HUES48 (cell line): ENCODE data around the gene LCOR.

ENCODE experiments used
- H3K27ac ChIP-seq: one replicate; pipeline ENCODE4 v1.7.0; 2013; ENCODE audit warnings: low read depth, low read length, inconsistent platforms
- H3K27me3 ChIP-seq: 2 replicates; pipeline ENCODE4 v1.6.1; 2013; ENCODE audit warnings: mild to moderate bottlenecking, low read length; ENCODE audit not compliant: control insufficient read depth, insufficient read depth
- H3K36me3 ChIP-seq: 2 replicates; pipeline ENCODE4 v1.6.1; 2013; ENCODE audit warnings: low read length; ENCODE audit not compliant: control insufficient read depth, insufficient read depth
- H3K4me1 ChIP-seq: 2 replicates; pipeline ENCODE4 v1.6.1; 2013; ENCODE audit warnings: mild to moderate bottlenecking, low read length; ENCODE audit not compliant: control insufficient read depth, insufficient read depth
- H3K4me3 ChIP-seq: 2 replicates; pipeline ENCODE4 v1.5.1; 2013; ENCODE audit warnings: mild to moderate bottlenecking, low read depth, low read length
- H3K9ac ChIP-seq: 2 replicates; pipeline ENCODE4 v1.6.1; 2013; ENCODE audit warnings: mild to moderate bottlenecking, low read depth, low read length, moderate library complexity
- H3K9me3 ChIP-seq: 2 replicates; pipeline ENCODE4 v1.6.1; 2013; ENCODE audit warnings: low read length; ENCODE audit not compliant: control insufficient read depth, insufficient read depth

LCOR gene

DNA sequence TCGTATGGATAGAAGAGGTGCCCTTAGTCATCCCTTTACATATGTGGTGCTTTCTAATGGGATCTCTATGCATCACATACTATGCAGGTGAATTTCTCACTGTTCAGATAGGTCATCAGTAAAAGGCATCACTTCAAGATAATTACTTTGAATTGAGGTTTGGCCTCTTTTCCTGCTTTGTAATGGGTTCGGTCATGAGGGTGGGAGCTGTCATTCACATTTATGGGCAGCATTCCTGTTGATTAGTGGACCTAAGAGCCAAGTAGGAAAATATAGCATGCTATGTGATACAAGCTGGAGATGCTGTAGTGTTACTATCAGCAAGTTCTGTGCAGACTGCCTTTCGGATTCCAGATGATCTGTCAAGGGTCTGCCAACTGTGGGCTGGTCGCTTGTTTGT lies 156.3 kb downstream of the LCOR start:
- Histone ChIP-seq H3K27me3 (no peaks in the 10 kb centered on the region), H3K27ac (no peak overlapping the region), H3K4me1 (peaks cover 20% of the 10 kb centered on the region), H3K9me3 (no peaks in the 10 kb centered on the region), H3K36me3 (no peaks in the 10 kb centered on the region), H3K9ac (no peak overlapping the region), H3K4me3 (no peak overlapping the region)

GRCh38 chr10:96991313-96991841 lies 159.3 kb downstream of the LCOR start:
- H3K27me3 ChIP-seq, result no peaks in the 10 kb centered on the region
- H3K9me3 ChIP-seq, result no peaks in the 10 kb centered on the region
- H3K9ac ChIP-seq, result no peak overlapping the region
- no peaks in the 10 kb centered on the region for H3K36me3 ChIP-seq
- no peak overlapping the region for H3K27ac ChIP-seq
- H3K4me3 ChIP-seq, result no peak overlapping the region
- no peaks in the 10 kb centered on the region for H3K4me1 ChIP-seq

DNA sequence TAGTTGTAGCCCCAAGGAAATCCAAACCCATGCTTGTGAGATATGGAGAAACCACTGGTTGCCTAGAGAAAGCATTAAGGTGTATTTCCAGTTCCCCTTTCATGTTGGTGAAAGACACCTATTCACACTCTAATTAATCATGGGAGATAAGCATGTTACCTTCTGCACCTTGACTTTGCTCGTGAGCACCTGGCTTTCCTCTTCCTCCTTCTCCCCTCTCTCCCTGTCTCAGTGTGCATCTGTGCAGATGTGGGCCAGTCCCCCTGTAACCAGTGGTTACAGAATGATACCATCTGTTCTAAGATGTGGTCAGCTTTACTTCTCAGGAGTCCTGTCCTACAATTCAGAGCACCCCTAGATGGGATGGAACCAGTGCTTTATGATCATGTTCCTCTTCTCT lies 160.6 kb downstream of the LCOR start:
- Histone ChIP-seq H3K9me3 (no peaks in the 10 kb centered on the region), H3K27me3 (no peaks in the 10 kb centered on the region), H3K4me3 (no peak overlapping the region), H3K4me1 (no peaks in the 10 kb centered on the region), H3K9ac (no peak overlapping the region), H3K27ac (no peak overlapping the region), H3K36me3 (no peaks in the 10 kb centered on the region)

- Histone ChIP-seq H3K9me3 (no peaks in the 10 kb centered on the region), H3K4me1 (no peaks in the 10 kb centered on the region), H3K27ac (no peak overlapping the region), H3K4me3 (no peak overlapping the region), H3K27me3 (no peaks in the 10 kb centered on the region), H3K9ac (no peak overlapping the region), H3K36me3 (no peaks in the 10 kb centered on the region)
Measured at GRCh38 chr10:96995851-96996250, 163.8 kb downstream of the LCOR start.

- no peaks in the 10 kb centered on the region for H3K36me3 ChIP-seq
- H3K4me3 ChIP-seq, result no peak overlapping the region
- H3K9me3 ChIP-seq, result no peaks in the 10 kb centered on the region
- H3K4me1 ChIP-seq, result no peaks in the 10 kb centered on the region
- H3K27me3 ChIP-seq, result no peaks in the 10 kb centered on the region
- no peak overlapping the region for H3K27ac ChIP-seq
- no peak overlapping the region for H3K9ac ChIP-seq
Measured at GRCh38 chr10:96996275-96996965, 164.3 kb downstream of the LCOR start.

DNA sequence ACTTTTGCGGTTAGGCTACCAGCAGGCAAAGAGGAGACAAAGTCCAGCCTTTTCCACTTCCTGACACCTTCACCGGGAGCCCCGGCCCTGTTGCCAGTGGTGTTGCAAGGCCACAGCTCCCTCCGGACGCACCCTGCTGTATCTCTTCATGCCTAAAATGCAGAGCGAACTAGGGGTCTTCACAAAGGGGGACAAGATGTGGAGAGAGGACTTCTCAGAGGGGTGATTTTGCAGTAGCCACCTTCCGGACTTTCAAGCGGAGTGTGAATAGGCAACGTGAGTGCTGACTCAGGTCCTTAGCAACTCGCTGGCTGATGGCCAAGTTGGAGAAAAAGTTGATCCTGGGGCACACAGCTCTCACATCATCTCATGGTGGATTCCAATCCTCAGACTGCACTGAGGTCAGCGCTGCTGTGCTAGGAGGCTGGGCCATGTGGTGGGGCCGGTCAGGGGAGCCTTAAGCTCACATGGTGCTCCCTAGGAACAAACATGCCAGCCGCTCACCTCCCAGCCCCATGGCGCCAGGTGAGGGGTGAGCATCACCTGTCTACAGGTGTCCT lies 166.3 kb downstream of the LCOR start:
- H3K4me1 ChIP-seq, result no peaks in the 10 kb centered on the region
- no peak overlapping the region for H3K4me3 ChIP-seq

DNA sequence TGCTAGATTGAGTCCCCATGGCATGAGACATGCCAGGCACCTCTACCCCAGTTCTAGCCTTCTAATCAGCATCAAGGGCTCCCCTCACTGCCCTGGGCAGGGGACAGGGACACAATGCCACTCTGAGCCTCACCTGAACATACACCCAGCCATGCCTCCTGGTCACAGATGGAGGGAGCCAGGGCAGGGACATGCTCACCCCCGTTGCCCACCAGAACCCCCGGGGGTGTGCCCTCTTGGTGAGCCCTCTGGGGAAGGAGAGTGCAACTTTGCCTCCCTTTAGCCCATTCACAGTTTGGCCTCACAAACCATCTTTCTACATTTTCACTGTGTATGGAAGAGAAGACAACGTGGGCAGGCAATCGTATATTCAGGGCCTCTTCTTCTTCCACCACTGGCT lies 167.2 kb downstream of the LCOR start:
- Histone ChIP-seq H3K9me3 (no peaks in the 10 kb centered on the region), H3K27me3 (no peaks in the 10 kb centered on the region), H3K27ac (no peak overlapping the region), H3K4me1 (no peaks in the 10 kb centered on the region), H3K9ac (no peak overlapping the region), H3K4me3 (no peak overlapping the region), H3K36me3 (no peaks in the 10 kb centered on the region)

More for the DNA sequence above, 166.3 kb downstream of the LCOR start:
- Histone ChIP-seq H3K9ac (no peak overlapping the region), H3K9me3 (no peaks in the 10 kb centered on the region), H3K27ac (no peak overlapping the region), H3K36me3 (no peaks in the 10 kb centered on the region), H3K27me3 (no peaks in the 10 kb centered on the region)

DNA sequence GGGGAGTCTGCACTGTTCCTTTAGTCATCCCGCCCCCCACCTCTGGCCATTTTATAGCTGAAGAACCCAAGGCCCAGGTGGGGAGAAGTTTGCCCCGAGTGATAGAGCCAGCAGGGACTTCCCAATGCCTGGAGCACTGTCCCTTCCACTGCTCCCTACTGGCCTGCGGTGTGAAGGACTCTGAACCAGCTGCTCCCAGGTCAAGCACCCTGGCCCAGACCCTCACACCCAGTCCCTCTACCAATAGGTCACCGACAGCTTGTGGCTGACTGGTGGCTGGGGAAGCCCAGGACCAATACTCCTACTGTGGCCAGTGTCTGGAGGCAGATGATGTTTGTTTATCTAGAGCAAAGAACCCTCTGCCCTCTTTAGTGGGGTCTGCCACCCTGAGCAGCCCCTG lies 167.9 kb downstream of the LCOR start:
- Histone ChIP-seq H3K4me1 (no peaks in the 10 kb centered on the region), H3K9me3 (no peaks in the 10 kb centered on the region), H3K27me3 (no peaks in the 10 kb centered on the region), H3K27ac (no peak overlapping the region), H3K4me3 (no peak overlapping the region), H3K36me3 (no peaks in the 10 kb centered on the region), H3K9ac (no peak overlapping the region)

- Histone ChIP-seq H3K27me3 (no peaks in the 10 kb centered on the region), H3K27ac (no peak overlapping the region), H3K9me3 (no peaks in the 10 kb centered on the region), H3K9ac (no peak overlapping the region), H3K36me3 (no peaks in the 10 kb centered on the region), H3K4me1 (no peaks in the 10 kb centered on the region), H3K4me3 (no peak overlapping the region)
Measured at GRCh38 chr10:97000487-97001182, 168.5 kb downstream of the LCOR start.

DNA sequence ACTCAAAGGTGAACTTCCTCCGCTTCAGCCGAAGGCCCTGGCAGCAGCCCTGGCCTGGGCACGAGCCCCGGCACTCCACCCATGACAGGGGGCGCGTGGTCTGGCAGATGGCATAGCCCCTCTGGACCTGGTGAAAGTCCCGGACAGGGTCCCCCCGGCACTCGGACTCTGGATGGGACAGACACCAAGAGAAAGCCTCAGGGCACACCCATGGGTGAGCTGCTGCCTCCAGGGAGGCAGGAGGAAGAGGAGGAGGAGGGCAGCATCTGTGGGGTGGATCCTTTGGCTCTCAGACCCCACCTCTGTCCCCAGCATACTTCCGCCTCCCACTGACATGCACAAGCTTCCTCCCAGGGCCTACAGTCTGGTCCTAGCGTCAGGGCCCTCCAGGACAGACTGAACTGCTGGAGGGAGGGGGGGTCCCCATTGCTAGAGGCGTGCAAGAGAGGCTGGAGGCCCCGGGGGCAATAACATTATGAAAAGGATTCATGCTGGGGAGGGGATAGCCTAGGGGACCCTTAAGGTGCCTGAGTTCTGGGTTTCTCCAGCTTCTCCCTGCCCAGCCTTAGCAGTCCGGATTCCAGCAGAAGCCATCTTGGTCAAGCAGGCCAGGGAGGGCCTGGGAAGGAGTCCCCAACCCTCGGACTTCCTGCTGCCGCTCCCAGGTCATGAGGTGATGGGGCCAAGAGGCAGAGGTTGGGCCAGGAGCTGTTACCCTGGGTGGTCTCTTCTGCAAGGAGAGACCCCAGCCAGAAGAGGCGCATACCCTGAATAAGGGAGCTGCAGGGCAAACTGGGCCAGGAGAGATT lies 169.3 kb downstream of the LCOR start:
- Histone ChIP-seq H3K27me3 (no peaks in the 10 kb centered on the region), H3K4me1 (no peaks in the 10 kb centered on the region), H3K27ac (no peak overlapping the region), H3K4me3 (no peak overlapping the region), H3K36me3 (no peaks in the 10 kb centered on the region), H3K9me3 (no peaks in the 10 kb centered on the region), H3K9ac (no peak overlapping the region)
